Breast epithelium (tissue), 3 donors: Measurements from ENCODE around the gene ADPRHL1.

ENCODE experiments used
- POLR2A ChIP-seq: fragments of 450-650 bp; IDR thresholded peaks from one replicate; pipeline ENCODE4 v1.6.1; 2016; ENCODE audit warnings: antibody characterized with exemption, mild to moderate bottlenecking, moderate library complexity
- TF ChIP-seq, protein P1 (sequence below), 3 donors: fragments of 450-650 bp; IDR thresholded peaks; one replicate each; pipeline ENCODE4 v1.5.1; 2016 to 2017; ENCODE audit warnings: antibody characterized with exemption in 3 of 3, mild to moderate bottlenecking in 3 of 3, moderate library complexity in 3 of 3

DNA sequence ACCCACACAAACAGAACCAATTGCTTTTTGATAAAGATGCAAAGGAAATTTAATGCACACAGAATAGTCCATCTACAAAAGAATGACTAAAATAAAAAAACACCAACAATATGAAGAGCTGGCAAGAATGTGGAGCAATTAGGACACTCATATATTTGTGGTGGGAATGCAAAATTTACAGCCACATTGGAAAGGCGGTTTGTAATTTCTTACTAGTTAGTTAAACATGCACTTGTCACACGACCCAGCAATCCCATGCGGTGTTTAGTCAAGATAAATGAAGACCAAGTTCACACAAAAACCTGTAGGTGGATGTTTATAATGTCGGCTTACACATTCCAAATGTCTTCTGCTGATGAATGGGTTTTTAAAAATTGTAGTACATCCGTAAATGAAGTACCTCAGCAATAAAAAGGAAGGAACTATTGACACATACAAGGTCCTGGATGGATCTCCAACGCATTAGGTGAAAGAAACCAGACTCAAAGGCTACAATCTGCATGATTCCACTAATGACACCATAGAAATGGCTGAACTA, 94.6 kb downstream of the ADPRHL1 start:
- TF ChIP-seq, protein P1, sequence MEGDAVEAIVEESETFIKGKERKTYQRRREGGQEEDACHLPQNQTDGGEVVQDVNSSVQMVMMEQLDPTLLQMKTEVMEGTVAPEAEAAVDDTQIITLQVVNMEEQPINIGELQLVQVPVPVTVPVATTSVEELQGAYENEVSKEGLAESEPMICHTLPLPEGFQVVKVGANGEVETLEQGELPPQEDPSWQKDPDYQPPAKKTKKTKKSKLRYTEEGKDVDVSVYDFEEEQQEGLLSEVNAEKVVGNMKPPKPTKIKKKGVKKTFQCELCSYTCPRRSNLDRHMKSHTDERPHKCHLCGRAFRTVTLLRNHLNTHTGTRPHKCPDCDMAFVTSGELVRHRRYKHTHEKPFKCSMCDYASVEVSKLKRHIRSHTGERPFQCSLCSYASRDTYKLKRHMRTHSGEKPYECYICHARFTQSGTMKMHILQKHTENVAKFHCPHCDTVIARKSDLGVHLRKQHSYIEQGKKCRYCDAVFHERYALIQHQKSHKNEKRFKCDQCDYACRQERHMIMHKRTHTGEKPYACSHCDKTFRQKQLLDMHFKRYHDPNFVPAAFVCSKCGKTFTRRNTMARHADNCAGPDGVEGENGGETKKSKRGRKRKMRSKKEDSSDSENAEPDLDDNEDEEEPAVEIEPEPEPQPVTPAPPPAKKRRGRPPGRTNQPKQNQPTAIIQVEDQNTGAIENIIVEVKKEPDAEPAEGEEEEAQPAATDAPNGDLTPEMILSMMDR (IDR thresholded peaks at IDR 0.05), result no peak
- no peak for TF ChIP-seq POLR2A
